ENCODE data around the gene STK36. TPM values are rescaled to one million over a fixed set of nuclear protein-coding genes. Genes with fewer than 3 reads are reported as not detected.

STK36 gene
- total RNA-seq, 4 donors from 2014 or later = 63.9 to 71.4 (median 67.6) TPM

DNA sequence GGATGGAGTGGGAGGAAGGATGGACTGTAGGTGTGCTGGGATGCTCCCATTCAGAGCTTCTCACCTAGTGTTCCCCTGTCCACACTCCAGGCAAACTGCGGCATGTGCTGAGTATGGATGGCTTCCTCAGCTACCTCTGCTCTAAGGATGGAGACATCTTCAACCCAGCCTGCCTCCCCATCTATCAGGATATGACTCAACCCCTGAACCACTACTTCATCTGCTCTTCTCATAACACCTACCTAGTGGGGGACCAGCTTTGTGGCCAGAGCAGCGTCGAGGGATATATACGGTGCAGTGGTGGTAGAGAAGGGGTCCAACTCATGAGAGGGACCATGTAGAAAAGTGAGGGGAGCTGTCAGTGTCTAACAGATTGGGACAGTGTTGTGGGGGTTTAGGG lies 43.9 kb upstream of the STK36 start:
- no peak for DNase-seq (ENCODE audit: low spot score in 2 of 2)
- peaks cover 0 to 27% (median 0%) of the 10 kb centered on the region in 3 donors for H3K36me3 ChIP-seq
- 99% methylated on average over 4 of the region's 4 CpGs for WGBS, 2 donors

GRCh38 chr2:218631837-218632236 lies 40.0 kb upstream of the STK36 start:
- no peaks in the 10 kb centered on the region for H3K9me3 ChIP-seq
- 68 to 72% methylated on average over 4 of the region's 4 CpGs for WGBS, 2 donors
- H3K36me3 ChIP-seq = peaks cover 0 to 55% (median 0%) of the 10 kb centered on the region in 3 donors
- H3K27ac ChIP-seq = no peak overlapping the region
- H3K4me3 ChIP-seq = no peak overlapping the region
- H3K4me1 ChIP-seq = no peaks in the 10 kb centered on the region
- no peak for TF ChIP-seq EP300 (IDR thresholded peaks at IDR 0.05)
- TF ChIP-seq POLR2A (IDR thresholded peaks at IDR 0.05) = no peak
- no peak for DNase-seq (ENCODE audit: low spot score in 2 of 2)
- H3K27me3 ChIP-seq = no peaks in the 10 kb centered on the region

More for the DNA sequence above, 43.9 kb upstream of the STK36 start:
- H3K9me3 ChIP-seq = no peaks in the 10 kb centered on the region
- TF ChIP-seq, protein P1, sequence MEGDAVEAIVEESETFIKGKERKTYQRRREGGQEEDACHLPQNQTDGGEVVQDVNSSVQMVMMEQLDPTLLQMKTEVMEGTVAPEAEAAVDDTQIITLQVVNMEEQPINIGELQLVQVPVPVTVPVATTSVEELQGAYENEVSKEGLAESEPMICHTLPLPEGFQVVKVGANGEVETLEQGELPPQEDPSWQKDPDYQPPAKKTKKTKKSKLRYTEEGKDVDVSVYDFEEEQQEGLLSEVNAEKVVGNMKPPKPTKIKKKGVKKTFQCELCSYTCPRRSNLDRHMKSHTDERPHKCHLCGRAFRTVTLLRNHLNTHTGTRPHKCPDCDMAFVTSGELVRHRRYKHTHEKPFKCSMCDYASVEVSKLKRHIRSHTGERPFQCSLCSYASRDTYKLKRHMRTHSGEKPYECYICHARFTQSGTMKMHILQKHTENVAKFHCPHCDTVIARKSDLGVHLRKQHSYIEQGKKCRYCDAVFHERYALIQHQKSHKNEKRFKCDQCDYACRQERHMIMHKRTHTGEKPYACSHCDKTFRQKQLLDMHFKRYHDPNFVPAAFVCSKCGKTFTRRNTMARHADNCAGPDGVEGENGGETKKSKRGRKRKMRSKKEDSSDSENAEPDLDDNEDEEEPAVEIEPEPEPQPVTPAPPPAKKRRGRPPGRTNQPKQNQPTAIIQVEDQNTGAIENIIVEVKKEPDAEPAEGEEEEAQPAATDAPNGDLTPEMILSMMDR (IDR thresholded peaks at IDR 0.05) = no peak
- TF ChIP-seq EP300 (IDR thresholded peaks at IDR 0.05) (no peak), POLR2A (IDR thresholded peaks at IDR 0.05) (no peak)
- no peaks in the 10 kb centered on the region for H3K4me1 ChIP-seq
- H3K27me3 ChIP-seq = no peaks in the 10 kb centered on the region
- H3K4me3 ChIP-seq = no peak overlapping the region
- H3K27ac ChIP-seq = no peak overlapping the region

DNA sequence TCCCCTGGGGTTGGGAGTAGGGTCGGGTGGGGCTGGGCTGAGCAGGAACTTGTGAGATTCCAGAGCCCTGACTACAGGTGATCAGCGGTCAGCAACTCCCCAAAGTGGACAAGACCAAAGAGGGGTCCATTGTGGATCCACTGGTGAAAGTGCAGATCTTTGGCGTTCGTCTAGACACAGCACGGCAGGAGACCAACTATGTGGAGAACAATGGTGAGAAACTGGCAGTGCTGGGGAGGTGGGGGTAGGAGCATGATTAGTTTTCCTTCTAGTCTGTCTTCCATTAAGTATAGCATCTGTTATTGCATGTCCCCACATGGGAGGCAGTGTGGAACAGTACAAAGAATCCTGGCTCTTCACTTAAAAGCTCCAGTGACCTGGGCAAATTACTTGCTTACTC lies 36.2 kb upstream of the STK36 start:
- H3K4me3 ChIP-seq = no peak overlapping the region
- DNase-seq (ENCODE audit: low spot score in 2 of 2) = no peak
- H3K36me3 ChIP-seq = peaks cover 0 to 84% (median 6%) of the 10 kb centered on the region in 3 donors
- no peaks in the 10 kb centered on the region for H3K9me3 ChIP-seq
- no peak overlapping the region for H3K27ac ChIP-seq
- H3K27me3 ChIP-seq = no peaks in the 10 kb centered on the region
- WGBS, 2 donors = 87 to 90% methylated on average over 5 of the region's 5 CpGs
- no peak for TF ChIP-seq EP300 (IDR thresholded peaks at IDR 0.05)
- TF ChIP-seq, protein P1 (IDR thresholded peaks at IDR 0.05) = no peak
- no peak for TF ChIP-seq POLR2A (IDR thresholded peaks at IDR 0.05)
- H3K4me1 ChIP-seq = no peaks in the 10 kb centered on the region

- DNase-seq (ENCODE audit: low spot score in 2 of 2) = no peak
- Histone ChIP-seq H3K27ac (no peak overlapping the region), H3K4me1 (no peaks in the 10 kb centered on the region), H3K36me3 (peaks cover 3 to 99% (median 23%) of the 10 kb centered on the region in 3 donors), H3K27me3 (no peaks in the 10 kb centered on the region), H3K9me3 (no peaks in the 10 kb centered on the region), H3K4me3 (no peak overlapping the region)
- WGBS, 2 donors = 95 to 97% methylated on average over 18 of the region's 18 CpGs
- TF ChIP-seq, protein P1 (IDR thresholded peaks at IDR 0.05) = no peak
- TF ChIP-seq POLR2A (IDR thresholded peaks at IDR 0.05) = no peak
- no peak for TF ChIP-seq EP300 (IDR thresholded peaks at IDR 0.05)
These were observed 33.5 kb upstream of the STK36 start for GRCh38 chr2:218638372-218638771.

GRCh38 chr2:218642121-218642656 lies 29.7 kb upstream of the STK36 start:
- H3K27me3 ChIP-seq = no peaks in the 10 kb centered on the region
- TF ChIP-seq POLR2A (IDR thresholded peaks at IDR 0.05) (no peak), EP300 (IDR thresholded peaks at IDR 0.05) (no peak)
- TF ChIP-seq, protein P1 (IDR thresholded peaks at IDR 0.05) = no peak
- H3K36me3 ChIP-seq = peaks cover 3 to 98% (median 46%) of the 10 kb centered on the region in 3 donors
- DNase-seq (ENCODE audit: low spot score in 2 of 2) = no peak
- no peaks in the 10 kb centered on the region for H3K9me3 ChIP-seq
- no peak overlapping the region for H3K4me3 ChIP-seq
- 93 to 97% methylated on average over 12 to 18 of the region's 18 CpGs for WGBS, 2 donors
- no peaks in the 10 kb centered on the region for H3K4me1 ChIP-seq
- no peak overlapping the region for H3K27ac ChIP-seq
